ENCODE data around the gene PIP4P1.
A peak's percentile ranks its signal among the peaks of the same experiment; 100 is the strongest.
"Not testable (repeated sequence)": the region's sequence is repeated elsewhere in the genome, so short reads cannot be mapped to it uniquely, and the experiment has no call there.

The PIP4P1 gene

DNA sequence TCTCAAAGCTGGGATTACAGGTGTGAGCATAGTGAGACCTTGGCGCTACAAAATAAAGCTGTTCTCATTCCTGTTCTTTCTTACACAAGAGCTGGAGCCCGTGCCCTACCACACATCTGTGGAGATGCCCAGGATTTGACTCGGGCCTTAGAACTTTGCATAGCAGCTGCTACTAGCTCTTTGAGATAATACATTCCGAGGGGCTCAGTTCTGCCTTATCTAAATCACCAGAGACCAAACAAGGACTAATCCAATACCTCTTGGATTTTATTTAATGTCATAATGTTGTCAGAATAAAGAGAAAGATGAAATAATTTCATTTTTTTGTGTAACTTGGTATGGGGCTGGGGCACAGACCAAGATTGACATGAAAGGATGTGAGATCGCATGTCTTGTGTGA lies 15.5 kb upstream of the PIP4P1 start:
- no peak for DNase-seq (ENCODE audit: low read depth in 2 of 2)

DNA sequence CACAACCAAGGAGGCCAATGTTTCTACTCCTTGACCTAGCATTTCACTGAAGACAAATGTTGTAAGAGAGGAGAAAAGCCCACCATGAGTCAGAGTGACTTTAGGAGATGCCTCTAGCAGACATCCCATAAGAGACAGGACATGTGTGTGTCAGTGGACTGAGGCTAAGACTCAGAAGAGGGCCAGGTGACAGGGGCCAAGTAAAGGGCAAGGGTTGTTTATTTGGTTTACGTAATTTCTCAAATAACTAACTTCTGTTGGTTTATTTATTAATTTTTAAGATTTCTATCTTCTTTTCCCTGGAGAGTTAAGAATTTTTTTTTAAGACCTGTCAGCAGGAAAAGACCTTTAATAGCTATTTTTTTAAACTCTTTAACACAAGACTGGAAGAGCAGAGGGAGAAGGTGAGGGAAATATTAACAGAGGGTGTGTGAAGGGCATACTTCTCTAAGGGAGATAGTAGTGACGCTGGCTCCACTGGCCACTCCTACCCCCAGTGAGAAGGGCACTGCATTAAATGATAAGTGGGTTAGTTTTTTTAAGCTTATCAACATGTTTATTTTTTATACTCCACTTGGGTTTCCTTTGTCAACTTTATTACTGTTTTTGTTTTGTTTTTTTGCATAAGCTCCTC lies 11.4 kb upstream of the PIP4P1 start:
- no peak for DNase-seq (ENCODE audit: low read depth in 2 of 2)

DNA sequence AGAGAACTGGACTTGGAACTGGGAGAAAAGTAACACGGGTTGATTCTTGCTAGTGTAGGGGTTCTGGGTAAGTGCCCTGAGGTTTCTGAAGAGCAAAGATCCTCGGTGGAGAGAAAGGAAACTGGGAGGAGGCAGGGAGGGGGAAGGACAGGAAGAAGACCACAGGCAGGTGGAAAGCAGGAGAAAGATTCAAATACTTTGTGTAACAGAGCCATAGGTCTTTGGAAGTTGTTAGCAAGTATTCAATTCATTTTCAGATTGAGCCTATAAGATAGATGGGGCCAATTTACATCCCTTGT lies 9.3 kb upstream of the PIP4P1 start:
- no peak for DNase-seq (ENCODE audit: low read depth in 2 of 2)

DNA sequence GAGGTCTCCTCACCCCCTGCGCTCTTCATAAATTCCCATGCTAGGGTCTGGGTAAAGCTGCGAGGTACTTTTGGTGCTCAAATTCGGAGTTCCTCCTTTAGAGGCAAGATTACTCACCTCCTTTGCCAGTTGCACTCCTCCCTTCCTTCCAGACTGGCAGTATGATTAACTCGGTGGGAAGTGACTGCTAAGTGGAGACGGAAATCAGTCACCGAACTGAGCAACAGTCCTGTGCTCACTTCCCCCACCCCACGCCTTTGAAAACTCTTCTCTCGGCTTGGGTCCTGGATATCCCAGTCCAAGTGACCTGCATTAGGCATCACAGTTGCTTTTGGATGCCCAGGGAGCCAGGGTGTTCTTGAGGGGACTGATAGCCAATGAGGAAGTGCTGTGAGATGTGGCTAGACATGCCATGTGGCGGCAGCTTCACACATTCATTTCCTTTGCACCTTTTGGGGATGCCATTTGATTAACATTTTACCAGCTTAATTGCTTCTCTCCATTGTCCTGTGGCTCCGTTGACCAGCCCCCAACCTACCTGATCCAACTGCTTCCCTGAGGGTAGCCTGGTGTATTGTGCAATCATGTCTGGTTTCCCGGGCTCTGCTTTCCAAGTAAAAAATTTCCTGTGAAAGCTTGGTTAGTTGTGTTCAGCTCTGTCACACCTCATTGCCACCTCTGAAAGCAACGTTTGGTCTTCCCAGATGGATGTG lies 8.8 kb upstream of the PIP4P1 start:
- peak in 1 of 2 donors; percentile 38 for DNase-seq (ENCODE audit: low read depth in 2 of 2)

GRCh38 chr14:20469242-20469889 lies 8.1 kb upstream of the PIP4P1 start, which contains the start of gene PNP:
Gene PNP (plus strand): TSS chr14:20469406. CDS start chr14:20469525, 119 bp downstream.
- peak; percentile 71 to 79 for DNase-seq (ENCODE audit: low read depth in 2 of 2)

DNA sequence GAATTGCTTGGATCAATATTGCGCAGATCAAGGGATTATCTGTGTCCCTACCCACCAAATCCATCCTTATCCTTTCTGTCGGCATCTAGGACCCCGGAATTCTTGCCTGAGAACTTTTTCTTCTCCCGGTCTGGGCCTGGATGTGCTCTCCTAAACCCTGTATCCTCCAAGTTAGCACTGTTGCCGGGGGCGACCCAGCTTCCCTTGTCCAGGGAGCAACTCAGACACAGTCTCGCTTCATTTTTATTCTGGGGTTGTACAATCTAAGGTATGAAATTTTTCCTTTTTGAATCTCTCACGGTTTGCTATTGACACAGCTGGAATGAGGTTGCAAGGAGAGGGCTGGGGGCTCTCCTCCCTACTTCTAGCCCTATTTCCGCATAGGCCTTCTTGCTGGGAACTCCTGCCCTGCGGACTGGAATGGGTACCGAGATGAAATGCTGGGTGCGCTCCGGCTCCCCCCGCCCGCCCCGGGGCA lies 7.6 kb upstream of the PIP4P1 start:
- DNase-seq (ENCODE audit: low read depth in 2 of 2): no peak

DNA sequence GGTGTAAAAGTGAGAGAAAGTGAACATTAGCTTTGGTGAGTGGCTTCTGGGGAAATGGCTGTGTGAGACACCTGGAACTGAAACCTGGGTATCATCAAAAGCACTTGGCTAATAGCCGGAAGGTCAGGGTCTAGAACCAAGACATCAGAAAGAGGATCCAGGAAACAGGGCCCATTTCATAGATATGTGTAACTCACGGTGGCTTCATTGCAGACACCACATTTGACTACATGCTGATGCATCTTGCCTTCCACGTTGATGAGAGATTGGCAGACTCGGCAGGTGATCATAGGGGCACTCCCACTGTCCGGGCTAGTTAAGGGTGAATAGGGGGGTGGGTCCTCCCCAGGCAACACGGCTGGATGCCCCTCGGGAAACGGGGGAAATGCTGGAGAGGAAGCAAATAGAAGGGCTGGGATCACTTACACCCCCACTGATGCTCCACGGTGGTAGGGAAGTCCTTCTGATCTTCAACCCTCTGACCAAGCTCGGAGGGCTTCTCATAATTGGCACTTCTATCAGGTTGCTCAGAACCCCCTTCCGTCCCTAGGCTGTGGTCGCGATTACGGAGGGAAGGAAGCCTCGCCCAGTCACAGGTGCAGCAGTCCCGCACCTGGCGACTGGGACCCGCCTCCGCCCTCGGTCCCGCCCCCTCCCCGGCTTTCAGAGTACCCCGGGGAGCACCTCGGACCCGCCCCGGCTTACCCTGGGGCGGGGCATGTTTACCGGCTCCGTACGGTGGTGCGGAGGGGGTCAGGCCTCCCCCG lies 593 bp downstream of the PIP4P1 start:
- DNase-seq (ENCODE audit: low read depth in 2 of 2): peak in 1 of 2 donors; percentile 26

DNA sequence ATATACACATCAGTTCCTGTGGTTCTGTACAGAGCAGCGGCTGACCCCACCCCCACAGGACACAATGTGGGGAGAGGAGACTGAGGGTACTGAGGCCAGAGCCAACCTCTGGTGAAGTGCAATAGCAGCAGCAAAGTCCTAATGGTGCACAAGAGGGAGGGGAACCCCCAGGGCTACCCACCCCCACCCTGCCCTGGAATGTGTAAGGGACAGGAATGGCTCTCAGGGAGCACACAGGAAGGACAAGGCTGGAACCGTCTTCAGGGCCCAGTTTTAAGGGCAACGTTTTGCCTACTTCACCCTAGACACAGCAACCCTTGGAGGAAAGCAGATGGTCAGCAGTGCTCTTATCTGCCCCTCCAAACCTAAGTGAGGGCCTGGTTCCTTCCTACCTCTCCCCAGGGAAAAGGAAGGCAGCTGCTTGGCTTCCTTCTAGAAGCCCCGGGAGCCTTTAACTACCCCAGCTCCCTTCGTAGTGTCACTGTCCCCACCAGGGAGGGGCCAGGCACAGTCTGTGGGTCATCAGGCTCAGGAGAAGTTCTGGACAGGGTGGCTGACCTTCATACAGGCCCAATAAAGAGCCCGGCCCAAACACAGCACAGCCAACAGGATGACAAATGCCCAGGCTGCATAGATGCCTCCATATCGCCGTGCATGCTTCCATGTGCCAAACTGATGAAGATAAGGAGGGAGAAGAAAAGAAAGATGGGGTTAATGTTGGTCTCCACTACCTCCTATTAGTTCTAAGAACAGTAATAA lies 3.0 kb downstream of the PIP4P1 start:
- DNase-seq (ENCODE audit: low read depth in 2 of 2): no peak

DNA sequence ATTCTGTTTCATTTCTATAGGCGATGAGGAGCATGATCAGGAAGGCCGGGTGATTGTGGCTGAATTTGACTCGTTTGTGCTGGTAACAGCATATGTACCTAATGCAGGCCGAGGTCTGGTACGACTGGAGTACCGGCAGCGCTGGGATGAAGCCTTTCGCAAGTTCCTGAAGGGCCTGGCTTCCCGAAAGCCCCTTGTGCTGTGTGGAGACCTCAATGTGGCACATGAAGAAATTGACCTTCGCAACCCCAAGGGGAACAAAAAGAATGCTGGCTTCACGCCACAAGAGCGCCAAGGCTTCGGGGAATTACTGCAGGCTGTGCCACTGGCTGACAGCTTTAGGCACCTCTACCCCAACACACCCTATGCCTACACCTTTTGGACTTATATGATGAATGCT lies 4.3 kb downstream of the PIP4P1 start:
- DNase-seq (ENCODE audit: low read depth in 2 of 2): no peak

DNA sequence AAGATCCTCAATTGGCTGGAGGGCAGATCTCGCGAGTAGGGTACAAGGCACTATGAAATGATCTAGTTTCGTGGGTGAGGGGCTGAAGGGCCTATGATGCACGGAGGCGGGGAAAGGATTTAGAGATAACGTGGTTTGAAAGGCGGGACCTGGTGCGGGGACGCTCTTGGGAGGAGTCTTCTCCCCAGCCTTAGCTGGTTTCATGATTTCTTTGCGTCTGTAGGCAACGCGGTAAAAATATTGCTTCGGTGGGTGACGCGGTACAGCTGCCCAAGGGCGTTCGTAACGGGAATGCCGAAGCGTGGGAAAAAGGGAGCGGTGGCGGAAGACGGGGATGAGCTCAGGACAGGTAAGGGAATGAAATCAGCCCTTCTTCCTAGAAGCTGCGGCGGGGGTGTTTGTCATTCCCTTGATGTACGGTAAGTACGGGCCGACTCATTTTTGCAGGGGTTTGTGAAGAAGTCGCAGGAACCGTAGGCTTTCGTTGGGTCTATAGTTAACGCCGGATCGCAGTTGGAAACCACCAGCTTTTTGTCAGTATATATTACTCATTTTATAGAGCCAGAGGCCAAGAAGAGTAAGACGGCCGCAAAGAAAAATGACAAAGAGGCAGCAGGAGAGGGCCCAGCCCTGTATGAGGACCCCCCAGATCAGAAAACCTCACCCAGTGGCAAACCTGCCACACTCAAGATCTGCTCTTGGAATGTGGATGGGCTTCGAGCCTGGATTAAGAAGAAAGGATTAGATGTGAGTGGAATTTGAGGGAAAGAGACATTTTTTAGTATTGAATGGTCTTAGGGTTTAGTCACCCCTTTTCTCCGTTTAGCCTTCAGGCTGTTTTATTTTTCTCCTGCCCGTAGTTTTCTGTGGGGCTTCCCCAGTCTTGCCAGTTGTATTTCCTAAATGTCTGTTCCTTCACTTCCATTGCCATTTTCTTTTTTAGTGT lies 5.6 kb downstream of the PIP4P1 start:
- DNase-seq (ENCODE audit: low read depth in 2 of 2): no peak

GRCh38 chr14:20454516-20455354 lies 6.5 kb downstream of the PIP4P1 start, which contains the start of the genes APEX1 and OSGEP:
Gene APEX1 (plus strand): TSS chr14:20455226. CDS start chr14:20455646, 420 bp downstream.
Gene OSGEP (minus strand): TSS chr14:20454812. CDS start chr14:20454683, 129 bp downstream.
- peak; percentile 95 to 98 for DNase-seq (ENCODE audit: low read depth in 2 of 2)

DNA sequence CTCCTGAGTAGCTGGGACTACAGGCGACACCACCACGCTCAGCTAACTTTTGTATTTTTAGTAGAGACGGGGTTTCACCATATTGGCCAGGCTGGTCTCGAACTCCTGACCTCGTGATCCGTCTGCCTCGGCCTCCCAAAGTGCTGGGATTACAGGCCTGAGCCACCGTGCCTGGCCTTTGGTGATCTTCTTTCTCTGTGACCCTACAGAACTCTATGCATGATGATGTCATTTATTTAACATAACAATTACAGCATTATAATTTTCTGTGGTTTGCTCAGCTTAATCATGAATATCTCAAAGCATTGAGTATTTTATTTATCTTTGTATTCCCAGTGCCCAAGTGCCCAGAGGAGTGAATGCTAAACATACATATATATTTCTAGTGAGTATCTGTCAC lies 8.4 kb downstream of the PIP4P1 start:
- not testable (repeated sequence) for DNase-seq (ENCODE audit: low read depth in 2 of 2)

DNA sequence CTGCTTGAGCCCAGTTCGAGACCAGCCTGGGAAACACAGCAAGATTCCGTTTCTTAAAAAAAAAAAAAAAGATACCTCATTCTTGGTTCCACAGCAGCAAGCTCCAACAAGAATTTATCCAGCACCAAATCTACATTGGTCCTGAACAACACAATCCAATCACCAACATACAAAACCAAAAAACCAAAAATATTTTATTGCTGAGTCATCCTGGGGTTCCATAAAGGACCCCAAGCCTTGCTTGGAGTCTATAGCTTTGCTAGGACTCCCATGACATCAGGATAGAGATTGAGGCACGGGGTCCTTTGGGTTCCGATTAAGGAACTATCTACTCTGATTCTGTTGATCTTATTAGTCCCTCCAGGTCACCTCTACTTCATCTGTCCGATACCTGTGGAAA lies 14.3 kb downstream of the PIP4P1 start:
- no peak for DNase-seq (ENCODE audit: low read depth in 2 of 2)

- not testable (repeated sequence) for DNase-seq (ENCODE audit: low read depth in 2 of 2)
Measured at GRCh38 chr14:20443650-20444049, 17.6 kb downstream of the PIP4P1 start.

DNA sequence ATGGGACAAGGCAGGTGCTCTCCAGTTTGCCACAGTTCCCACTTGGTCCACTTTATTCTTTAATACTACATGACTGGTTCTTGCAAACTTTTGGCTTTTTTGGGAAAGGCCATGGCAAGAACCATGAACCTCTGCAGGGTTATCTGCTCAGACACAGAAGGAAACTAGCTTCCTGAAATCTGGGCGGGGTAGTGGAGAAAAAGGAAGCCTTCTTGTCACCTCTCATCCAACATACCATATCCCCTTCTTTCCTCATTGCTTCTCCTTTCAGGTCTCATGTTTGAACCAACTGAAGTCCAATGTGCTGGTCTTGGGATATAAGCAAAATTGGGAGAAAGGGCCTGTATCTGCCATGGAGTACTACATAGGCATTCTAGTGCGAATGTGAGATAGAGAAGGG lies 19.8 kb downstream of the PIP4P1 start:
- DNase-seq (ENCODE audit: low read depth in 2 of 2): no peak

- DNase-seq (ENCODE audit: low read depth in 2 of 2): peak in 1 of 2 donors; percentile 19
Measured at GRCh38 chr14:20440882-20441281, 20.4 kb downstream of the PIP4P1 start.

- no peak for DNase-seq (ENCODE audit: low read depth in 2 of 2)
Measured at GRCh38 chr14:20440465-20440864, 20.8 kb downstream of the PIP4P1 start.

- no peak for DNase-seq (ENCODE audit: low read depth in 2 of 2)
Measured at GRCh38 chr14:20438664-20439063, 22.6 kb downstream of the PIP4P1 start.

DNA sequence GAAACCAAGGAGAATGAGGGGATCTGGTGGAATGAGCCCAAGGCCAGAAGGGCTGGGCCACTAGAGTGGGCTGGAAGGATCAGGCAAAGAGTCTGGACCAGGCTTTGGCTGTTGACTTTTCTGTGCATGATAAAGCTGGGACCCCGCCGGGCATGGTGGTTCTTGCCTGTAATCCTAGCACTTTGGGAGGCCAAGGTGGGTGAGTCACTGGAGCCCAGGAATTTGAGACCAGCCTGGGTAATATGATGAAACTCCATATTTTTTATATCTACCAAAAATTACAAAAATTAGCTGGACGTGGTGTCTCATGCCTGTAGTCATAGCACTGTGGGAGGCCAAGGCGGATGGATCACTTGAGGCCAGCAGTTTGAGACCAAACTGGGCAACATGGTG lies 24.9 kb downstream of the PIP4P1 start:
- no peak for DNase-seq (ENCODE audit: low read depth in 2 of 2)
